Measurements from ENCODE around the gene ZNF664.

DNA sequence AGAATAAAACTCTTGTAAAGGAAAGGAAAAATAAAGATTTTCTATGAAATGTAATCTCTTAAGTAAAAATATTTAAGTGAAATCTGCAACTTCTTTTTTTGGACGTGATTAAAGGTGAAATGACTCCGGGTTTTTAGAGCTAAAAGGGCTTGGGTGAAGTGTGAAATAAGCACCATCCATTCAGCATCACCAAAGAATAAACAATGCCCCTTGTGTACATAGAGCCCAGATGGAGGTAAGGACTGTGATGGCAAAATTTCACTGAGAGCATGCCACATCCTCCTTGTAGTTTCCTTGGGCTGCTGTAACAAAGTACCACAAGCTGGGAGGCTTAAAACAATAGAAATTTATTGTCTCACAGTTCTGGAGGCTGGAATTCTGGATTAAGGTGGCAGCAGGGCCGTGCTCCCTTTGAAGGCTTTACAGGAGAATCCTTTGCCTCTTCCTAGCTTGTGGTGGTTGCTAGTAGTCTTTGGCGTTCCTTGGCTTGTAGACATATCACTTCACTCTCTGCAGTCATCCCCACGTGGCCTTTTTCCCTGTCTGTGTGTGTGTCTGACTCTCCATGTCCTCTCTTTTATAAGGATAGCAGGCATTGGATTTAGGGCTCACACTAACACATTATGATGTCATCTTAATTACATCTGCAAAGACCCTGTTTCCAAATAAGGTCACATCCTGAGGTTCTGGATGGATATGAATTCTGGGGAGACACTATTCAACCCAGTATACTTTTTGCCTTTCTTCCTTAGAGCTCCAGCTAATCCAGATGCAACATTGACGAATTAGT lies 24.2 kb downstream of the ZNF664 start:
- no peak for TF ChIP-seq EZH2phosphoT487 (IDR thresholded peaks at IDR 0.05; ENCODE audit: insufficient read depth, low read depth)
- TF ChIP-seq EZH2 (IDR thresholded peaks at IDR 0.05; ENCODE audit: insufficient read depth, poor library complexity, severe bottlenecking): no peak

All from GM23248 (cell line).